Aorta (tissue), 5 donors: ENCODE results near the gene EIF3CL. TPM values are rescaled to one million over a fixed set of nuclear protein-coding genes. Genes with fewer than 3 reads are reported as not detected.
"Not testable (repeated sequence)": the region's sequence is repeated elsewhere in the genome, so short reads cannot be mapped to it uniquely, and the experiment has no call there.

Experiments used
- ATAC-seq: fragments of 200-7000 bp; cut with Tn5 transposase; one replicate; pipeline ENCODE4 v1.9.1; 2022; ENCODE audit warnings: moderate library complexity; ENCODE audit not compliant: low FRiP score
- DNase-seq, 2 donors: peaks; one replicate each; pipeline ENCODE4 v3.0.0-alpha.2; 2020
- H3K27ac ChIP-seq, 2 donors: one replicate each; pipeline ENCODE4 v1.5.1; 2013; ENCODE audit warnings: low read length in 2 of 2, mild to moderate bottlenecking in 2 of 2, moderate library complexity in 2 of 2, control low read depth in 1 of 2, inconsistent platforms in 1 of 2, low read depth in 1 of 2
- H3K27me3 ChIP-seq, 2 donors: one replicate each; pipeline ENCODE4 v1.6.1; 2013; ENCODE audit warnings: control low read depth in 1 of 2, low read length in 1 of 2, mild to moderate bottlenecking in 1 of 2, moderate library complexity in 1 of 2; ENCODE audit not compliant: insufficient read depth in 2 of 2, control insufficient read depth in 1 of 2
- H3K36me3 ChIP-seq, 2 donors: one replicate each; pipeline ENCODE4 v1.6.1; 2013; ENCODE audit warnings: control low read depth in 1 of 2, low read length in 1 of 2, mild to moderate bottlenecking in 1 of 2; ENCODE audit not compliant: insufficient read depth in 2 of 2, control insufficient read depth in 1 of 2
- H3K4me1 ChIP-seq, 2 donors: one replicate each; pipeline ENCODE4 v1.6.1; 2013; ENCODE audit warnings: low read length in 2 of 2, control low read depth in 1 of 2, mild to moderate bottlenecking in 1 of 2, moderate library complexity in 1 of 2; ENCODE audit not compliant: insufficient read depth in 2 of 2, control insufficient read depth in 1 of 2
- H3K4me3 ChIP-seq, 2 donors: one replicate each; pipeline ENCODE4 v1.5.1; 2013; ENCODE audit warnings: low read length in 2 of 2, control low read depth in 1 of 2, mild to moderate bottlenecking in 1 of 2
- H3K9me3 ChIP-seq: one replicate; pipeline ENCODE4 v1.6.1; 2013; ENCODE audit warnings: mild to moderate bottlenecking, low read length; ENCODE audit not compliant: control insufficient read depth
- WGBS, 2 donors: extraction: QIAGEN DNeasy Blood & Tissue Kit; methylation state at CpG; one replicate each; pipeline ENCODE4 v1.1.7; 2013; 5-methylcytosine and 5-hydroxymethylcytosine counted together
- intact Hi-C, 2 donors: fragments of 100-400 bp; cut with DNase I; formaldehyde crosslinking; loops; one replicate each; pipeline versions ENCODE4 v1.14.2 to v1.15.0; 2022
- polyA plus RNA-seq, 2 donors: library from polyadenylated mRNA; stranded (reverse); fragments of 200-250 nt; gene quantifications; one replicate each; pipeline ENCODE4 v1.2.3, GENCODE V29; 2013
- total RNA-seq, 2 donors: library from RNA; stranded (reverse); fragmentation: NEBNext Ultra II Directional; extraction: Animal tissue kit (Norgen Biotek cat#: 25700); gene quantifications; one replicate each; pipeline ENCODE4 v1.2.1, GENCODE V29; 2021
- donor health status: healthy with polysubstance abuse.
- donor health status: Bipolar disorder and iron deficiency.
- donor health status: DM: no; HTN: no; CAD: no.
- donor health status: DM: no; HTN: no; CAD: no.
- donor health status: DM: yes; HTN: yes; CAD: no.

EIF3CL gene
- total and polyA plus RNA-seq, 4 donors = 40.7 to 88.0 (median 52.1) TPM

GRCh38 chr16:28374281-28374680 lies 29.4 kb downstream of the EIF3CL start:
- H3K36me3 ChIP-seq, intact Hi-C loops, H3K4me3 ChIP-seq, H3K4me1 ChIP-seq, H3K27ac ChIP-seq, DNase-seq, ATAC-seq, H3K27me3 ChIP-seq, H3K9me3 ChIP-seq: not testable (repeated sequence)
- 0% methylated on average over 16 of the region's 25 CpGs; no CpG with 5 or more reads in 1 of the 2 donors for WGBS, 2 donors

DNA sequence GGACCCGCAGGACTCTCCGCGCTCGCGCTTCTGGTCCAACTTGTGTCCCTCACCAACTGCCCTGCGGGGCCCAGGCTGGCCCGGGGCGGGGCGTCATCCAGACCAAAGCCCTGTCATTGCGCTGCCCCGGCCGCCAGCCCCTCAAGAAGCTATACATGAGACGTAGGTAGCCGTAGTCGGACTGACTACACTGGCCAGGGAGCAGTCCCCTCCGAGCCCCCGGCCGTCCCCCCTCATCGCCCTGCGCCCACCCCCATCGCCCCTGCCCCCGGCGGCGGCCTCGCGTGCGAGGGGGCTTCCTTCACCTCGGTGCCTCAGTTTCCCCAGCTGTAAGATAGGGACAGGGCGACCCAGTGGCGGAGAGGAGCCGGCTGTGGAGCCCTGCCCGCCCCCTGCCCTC lies 35.7 kb downstream of the EIF3CL start:
- H3K27me3 ChIP-seq, H3K9me3 ChIP-seq, H3K27ac ChIP-seq, H3K36me3 ChIP-seq, H3K4me3 ChIP-seq, ATAC-seq, H3K4me1 ChIP-seq, intact Hi-C loops: not testable (repeated sequence)
- peak; percentile 26 to 71 for DNase-seq
- 9 to 24% methylated on average over 14 to 27 of the region's 32 CpGs for WGBS, 2 donors

DNA sequence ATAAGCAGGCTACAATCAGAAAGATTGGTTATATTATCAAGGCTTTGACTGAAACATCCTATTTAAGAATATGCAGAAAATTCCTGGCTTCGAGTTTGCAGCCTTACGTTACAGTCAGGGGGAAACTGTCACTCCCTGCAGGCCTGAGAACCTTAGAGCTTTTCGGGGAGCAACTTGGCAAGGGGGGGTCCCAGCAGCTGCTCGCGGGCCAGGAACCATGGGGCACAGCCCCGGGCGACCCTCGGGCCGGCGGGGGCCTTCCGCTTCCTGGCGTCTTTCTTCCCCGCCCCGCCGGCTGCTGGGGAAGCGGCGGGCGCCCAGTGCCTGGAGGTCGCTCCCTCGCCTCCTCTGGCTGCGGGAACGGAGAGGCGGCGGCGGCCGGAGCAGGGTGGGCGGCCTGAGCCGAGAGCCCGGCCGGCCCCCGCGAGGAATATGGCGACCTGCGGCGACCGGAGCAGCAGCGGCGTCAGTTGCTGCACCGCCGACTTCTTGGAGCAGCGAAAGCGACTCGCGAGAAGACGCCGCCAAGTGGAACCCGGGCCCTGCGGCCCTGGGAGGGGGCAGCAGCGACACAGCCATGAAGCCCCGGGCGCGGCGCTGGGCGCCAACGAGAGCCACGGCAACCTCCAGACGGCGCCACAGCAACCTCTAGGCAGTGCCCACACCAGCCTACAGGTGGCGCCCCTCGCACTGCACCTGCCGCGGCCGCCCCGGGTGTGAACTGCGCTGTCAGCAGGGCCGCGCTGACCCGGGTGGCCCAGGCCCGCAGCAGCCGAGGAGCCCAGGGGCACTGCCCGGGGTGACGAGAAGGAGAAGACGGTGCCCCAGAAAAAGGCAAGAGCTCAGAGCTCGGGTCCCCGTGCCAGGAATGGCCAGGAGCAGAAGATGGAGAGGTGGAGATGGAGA lies 39.1 kb downstream of the EIF3CL start:
- H3K27me3 ChIP-seq, H3K27ac ChIP-seq, H3K4me3 ChIP-seq, H3K36me3 ChIP-seq, H3K4me1 ChIP-seq, intact Hi-C loops, H3K9me3 ChIP-seq: not testable (repeated sequence)
- 1 to 3% methylated on average over 13 to 17 of the region's 75 CpGs for WGBS, 2 donors
- peak; percentile 90 for ATAC-seq
- peak in 1 of 2 donors; percentile 18 for DNase-seq

DNA sequence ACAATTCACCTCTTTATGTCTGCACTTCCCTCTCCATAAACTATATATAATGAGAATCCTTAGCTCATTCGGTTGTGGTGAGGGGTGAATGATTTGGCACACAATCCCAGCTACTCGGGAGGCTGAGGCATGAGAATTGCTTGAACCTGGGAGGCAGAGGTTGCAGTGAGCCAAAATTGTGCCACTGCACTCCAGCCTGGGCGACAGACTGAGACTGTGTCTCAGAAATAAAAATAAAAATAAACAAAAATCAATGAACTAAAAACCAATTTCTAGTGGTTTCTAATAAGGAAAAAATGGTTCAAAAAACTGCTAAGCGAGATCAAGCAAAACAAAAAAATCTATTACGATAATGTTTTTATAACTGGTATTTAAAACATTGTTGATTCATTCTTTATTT lies 40.2 kb downstream of the EIF3CL start, which contains the start of gene NPIPB6:
TSS of gene NPIPB6 (minus strand) at position 101 of the 400 bp plus-strand sequence. CDS start 686 bp downstream, outside the sequence.
- H3K27ac ChIP-seq, H3K4me1 ChIP-seq, H3K4me3 ChIP-seq, ATAC-seq, H3K9me3 ChIP-seq, DNase-seq, intact Hi-C loops, H3K27me3 ChIP-seq, H3K36me3 ChIP-seq: not testable (repeated sequence)
- no CpG with 5 or more reads among the region's 5 CpGs for WGBS, 2 donors

DNA sequence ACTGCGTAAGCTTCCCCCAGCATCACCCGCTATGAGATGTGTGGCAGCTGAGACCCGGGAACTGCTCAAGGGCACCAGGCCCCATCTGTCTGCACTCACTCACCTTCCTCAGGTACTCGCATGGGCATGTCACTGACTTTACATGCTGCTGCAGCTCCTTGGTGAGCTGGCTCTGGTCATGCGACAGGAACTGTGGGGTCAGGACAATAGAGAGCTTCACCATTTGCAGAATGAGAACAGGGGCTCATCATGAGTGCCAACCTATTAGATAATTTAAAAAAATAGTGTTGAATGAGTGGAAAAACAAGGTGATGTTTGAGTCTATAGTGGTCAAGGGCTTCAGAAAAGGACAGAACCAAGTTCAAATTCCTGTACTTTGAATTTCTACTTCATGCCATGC lies 41.0 kb downstream of the EIF3CL start:
- ATAC-seq, H3K4me1 ChIP-seq, H3K9me3 ChIP-seq, H3K27ac ChIP-seq, H3K27me3 ChIP-seq, intact Hi-C loops, H3K36me3 ChIP-seq, H3K4me3 ChIP-seq: not testable (repeated sequence)
- WGBS, 2 donors = 96 to 100% methylated on average over 2 of the region's 5 CpGs
- peak in 1 of 2 donors; percentile 35 for DNase-seq

DNA sequence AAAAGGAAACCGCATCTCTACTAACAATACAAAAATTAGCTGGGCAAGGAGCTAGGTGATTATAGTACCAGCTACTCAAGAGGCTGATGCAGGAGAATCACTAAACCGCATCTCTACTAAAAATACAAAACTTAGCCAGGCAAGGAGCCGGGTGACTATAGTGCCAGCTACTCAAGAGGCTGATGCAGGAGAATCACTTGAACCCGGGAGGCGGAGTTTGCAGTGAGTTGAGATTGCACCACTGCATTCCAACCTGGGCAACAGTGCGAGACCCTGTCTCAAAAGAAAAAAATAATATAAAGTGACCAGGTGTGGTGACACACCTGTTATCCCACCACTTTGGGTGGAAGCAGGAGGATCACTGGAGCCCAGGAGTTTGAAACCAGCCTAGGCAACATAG lies 65.4 kb downstream of the EIF3CL start:
- H3K36me3 ChIP-seq, DNase-seq, H3K27ac ChIP-seq, intact Hi-C loops, H3K4me3 ChIP-seq, H3K27me3 ChIP-seq, ATAC-seq, H3K4me1 ChIP-seq, H3K9me3 ChIP-seq: not testable (repeated sequence)
- 86 to 88% methylated on average over 5 of the region's 6 CpGs for WGBS, 2 donors

- H3K27ac ChIP-seq, DNase-seq, intact Hi-C loops, H3K4me1 ChIP-seq, H3K36me3 ChIP-seq, ATAC-seq, H3K4me3 ChIP-seq, H3K27me3 ChIP-seq, H3K9me3 ChIP-seq: not testable (repeated sequence)
- WGBS, 2 donors = 73 to 74% methylated on average over 5 of the region's 5 CpGs
Observed at GRCh38 chr16:28336940-28337710, 66.5 kb downstream of the EIF3CL start.

DNA sequence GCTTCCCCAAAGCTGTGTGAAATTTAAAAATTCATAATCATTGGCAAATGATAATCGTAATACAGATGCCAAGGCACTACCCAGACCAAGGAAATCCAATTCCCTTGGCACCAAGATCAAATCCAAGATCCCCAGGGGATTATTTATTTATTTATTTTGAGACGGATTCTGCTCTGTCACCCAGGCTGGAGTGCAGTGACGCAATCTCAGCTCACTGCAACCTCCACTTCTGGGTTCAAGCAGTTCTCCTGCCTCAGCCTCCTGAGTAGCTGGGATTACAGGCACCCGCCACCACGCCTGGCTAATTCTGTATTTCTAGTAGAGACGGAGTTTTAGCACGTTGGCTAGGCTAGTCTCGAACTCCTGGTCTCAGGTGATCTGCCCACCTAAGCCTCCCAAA lies 68.0 kb downstream of the EIF3CL start:
- intact Hi-C loops, DNase-seq: not testable (repeated sequence)
- 84 to 86% methylated on average over 8 of the region's 8 CpGs for WGBS, 2 donors

More for the DNA sequence above, 68.0 kb downstream of the EIF3CL start:
- not testable (repeated sequence) for H3K4me1 ChIP-seq, ATAC-seq, H3K9me3 ChIP-seq, H3K4me3 ChIP-seq, H3K27ac ChIP-seq, H3K36me3 ChIP-seq, H3K27me3 ChIP-seq
